Muscle of leg (tissue), 11 donors: ENCODE data around the gene SH3BGR. TPM values are rescaled to one million over a fixed set of nuclear protein-coding genes. Genes with fewer than 3 reads are reported as not detected.

Experiments used
- DNase-seq: peaks from one replicate; pipeline ENCODE4 v3.0.0; 2013
- H3K27ac ChIP-seq: one replicate; pipeline ENCODE4 v1.5.1; 2013; ENCODE audit warnings: mild to moderate bottlenecking, low read length, control low read depth
- H3K27me3 ChIP-seq: one replicate; pipeline ENCODE4 v1.6.1; 2013; ENCODE audit warnings: low read length; ENCODE audit not compliant: control insufficient read depth, insufficient read depth
- H3K36me3 ChIP-seq: one replicate; pipeline ENCODE4 v1.6.1; 2013; ENCODE audit warnings: low read length; ENCODE audit not compliant: control insufficient read depth, insufficient read depth
- H3K4me1 ChIP-seq: one replicate; pipeline ENCODE4 v1.6.1; 2013; ENCODE audit warnings: low read length; ENCODE audit not compliant: control insufficient read depth, insufficient read depth
- H3K4me3 ChIP-seq: one replicate; pipeline ENCODE4 v1.5.1; 2013; ENCODE audit warnings: low read length, control low read depth
- H3K9me3 ChIP-seq: replicated peaks from 2 replicates; pipeline ENCODE4 v1.6.1; 2013; ENCODE audit warnings: low read depth, low read length; ENCODE audit not compliant: control insufficient read depth
- WGBS: methylation state at CpG from one replicate; pipeline ENCODE4 v1.1.5; 2013; ENCODE audit warnings: missing lambda C conversion rate; ENCODE audit not compliant: insufficient coverage; 5-methylcytosine and 5-hydroxymethylcytosine counted together
- polyA plus RNA-seq, 8 donors: library from polyadenylated mRNA; unstranded; fragments of 120-200 nt; gene quantifications; one replicate each; pipeline versions ENCODE4 v1.2.1 to v1.2.3, GENCODE V29; 2013; ENCODE audit warnings: inconsistent platforms in 1 of 8, low replicate concordance in 1 of 8; ENCODE audit not compliant: insufficient read length in 8 of 8, insufficient read depth in 1 of 8
- total RNA-seq: library from RNA; stranded (reverse); fragments of 120-200 nt; gene quantifications from one replicate; pipeline ENCODE4 v1.2.4, GENCODE V29; 2013

The SH3BGR gene
- total and polyA plus RNA-seq, 9 donors = 105 to 179 (median 159) TPM

DNA sequence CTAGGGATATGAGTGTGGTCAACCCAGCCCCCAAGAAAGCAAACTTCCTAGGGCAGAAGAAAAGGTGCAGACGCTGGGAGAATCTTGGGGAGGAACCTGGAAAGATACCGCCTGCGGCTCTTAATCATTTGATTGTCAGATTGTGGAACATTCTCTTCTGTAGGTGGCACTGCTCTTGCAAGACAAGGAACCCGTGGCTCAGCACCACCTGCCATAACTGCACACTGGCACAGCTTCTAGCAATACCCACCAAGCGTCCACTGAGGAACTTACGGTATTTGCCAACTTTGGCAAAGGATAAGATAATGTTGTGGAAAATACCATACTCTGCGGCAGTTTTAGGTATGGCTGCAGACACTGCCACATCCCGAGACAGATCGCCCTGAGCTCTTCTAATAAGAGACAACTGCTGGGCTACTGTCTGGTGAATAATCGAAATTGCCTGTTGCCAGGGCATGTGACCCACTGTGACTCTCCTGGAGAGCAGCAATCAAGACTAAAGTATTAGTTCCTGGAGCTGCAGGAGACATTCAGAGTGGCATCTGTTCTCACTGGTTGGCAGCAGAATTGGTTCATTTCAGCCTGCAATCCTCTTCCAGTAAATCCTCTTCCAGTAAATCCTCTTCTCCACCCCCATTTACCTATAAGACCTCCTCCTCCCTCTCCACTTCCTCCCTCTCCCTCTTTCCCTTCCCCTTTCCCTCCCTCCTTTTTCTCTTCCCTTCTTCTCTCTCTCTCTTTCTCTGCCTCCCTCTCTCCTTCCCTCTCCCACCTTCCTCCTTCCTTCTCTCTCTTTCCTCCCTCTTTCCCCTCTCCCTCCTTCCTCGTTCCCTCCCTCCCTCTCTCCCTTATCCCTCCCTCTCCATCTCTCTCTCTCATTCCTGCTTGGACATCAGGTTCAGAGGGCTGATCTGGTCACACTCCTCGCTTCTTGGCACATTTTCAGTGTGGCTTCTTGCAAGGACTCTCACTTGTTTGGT is 111.3 kb downstream of the SH3BGR start:
- no peaks in the 10 kb centered on the region for H3K36me3 ChIP-seq
- peaks cover 8% of the 10 kb centered on the region for H3K4me1 ChIP-seq
- DNase-seq = no peak
- H3K27me3 ChIP-seq = peaks cover 8% of the 10 kb centered on the region
- WGBS = 70% methylated on average over 9 of the region's 12 CpGs
- no peak overlapping the region for H3K27ac ChIP-seq
- no peaks in the 10 kb centered on the region for H3K9me3 ChIP-seq
- no peak overlapping the region for H3K4me3 ChIP-seq

DNA sequence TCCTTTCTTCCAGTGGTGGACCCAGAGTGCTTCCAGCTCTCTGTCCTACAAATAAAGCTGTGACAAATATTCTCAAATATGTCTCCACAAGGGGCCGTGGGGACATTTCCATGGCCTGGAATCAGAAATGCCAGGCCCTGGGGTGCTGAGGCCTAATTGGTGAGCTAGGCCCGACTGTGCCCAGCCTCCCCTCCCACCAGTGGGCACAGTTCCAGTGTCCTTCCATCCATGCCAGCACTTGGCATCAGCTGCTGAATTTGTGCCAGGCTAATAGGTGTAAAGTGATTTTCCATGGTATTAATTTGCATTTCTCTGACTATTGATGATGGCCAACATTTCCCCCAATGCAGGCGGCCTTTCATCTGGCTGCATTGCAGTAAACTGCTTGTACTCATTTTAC is 112.4 kb downstream of the SH3BGR start:
- Histone ChIP-seq H3K4me3 (no peak overlapping the region), H3K9me3 (no peaks in the 10 kb centered on the region), H3K27ac (no peak overlapping the region), H3K4me1 (peaks cover 8% of the 10 kb centered on the region), H3K27me3 (peaks cover 11% of the 10 kb centered on the region), H3K36me3 (no peaks in the 10 kb centered on the region)
- peak; percentile 30 for DNase-seq
- WGBS = 75% methylated on average over 1 of the region's 3 CpGs

Other genes starting within 250 kb of the SH3BGR start
- 49.0 TPM for gene BRWD1, start 138.3 kb upstream of the SH3BGR start, total RNA-seq
- gene BRWD1, start 138.3 kb upstream of the SH3BGR start, polyA plus RNA-seq = 10 to 100 TPM; 21.9 to 32.9 (median 28.7) TPM
- 213 TPM for gene HMGN1, start 102.9 kb upstream of the SH3BGR start, total RNA-seq
- gene HMGN1, start 102.9 kb upstream of the SH3BGR start, polyA plus RNA-seq = 100 to 1,000 TPM; 280 to 336 (median 307) TPM
- 0.84 TPM for gene LCA5L, start 6.2 kb upstream of the SH3BGR start, total RNA-seq
- 1 to 10 TPM in 4 of 8 donors, under 1 TPM in 4; 0.36 to 2.6 (median 0.98) TPM for gene LCA5L, start 6.2 kb upstream of the SH3BGR start, polyA plus RNA-seq
- 0.27 TPM for gene B3GALT5, start 161.0 kb downstream of the SH3BGR start, total RNA-seq
- under 1 TPM; 0.08 to 0.84 (median 0.22) TPM for gene B3GALT5, start 161.0 kb downstream of the SH3BGR start, polyA plus RNA-seq